ENCODE data around the gene PSME1. TPM values are rescaled to one million over a fixed set of nuclear protein-coding genes. Genes with fewer than 3 reads are reported as not detected.
A peak's percentile ranks its signal among the peaks of the same experiment; 100 is the strongest.

PSME1 gene
- total and polyA plus RNA-seq, 2 of the 13 experiments (the other 11 are each of a cell fraction or from before 2014, with no cell fraction given): 159 to 608 TPM

DNA sequence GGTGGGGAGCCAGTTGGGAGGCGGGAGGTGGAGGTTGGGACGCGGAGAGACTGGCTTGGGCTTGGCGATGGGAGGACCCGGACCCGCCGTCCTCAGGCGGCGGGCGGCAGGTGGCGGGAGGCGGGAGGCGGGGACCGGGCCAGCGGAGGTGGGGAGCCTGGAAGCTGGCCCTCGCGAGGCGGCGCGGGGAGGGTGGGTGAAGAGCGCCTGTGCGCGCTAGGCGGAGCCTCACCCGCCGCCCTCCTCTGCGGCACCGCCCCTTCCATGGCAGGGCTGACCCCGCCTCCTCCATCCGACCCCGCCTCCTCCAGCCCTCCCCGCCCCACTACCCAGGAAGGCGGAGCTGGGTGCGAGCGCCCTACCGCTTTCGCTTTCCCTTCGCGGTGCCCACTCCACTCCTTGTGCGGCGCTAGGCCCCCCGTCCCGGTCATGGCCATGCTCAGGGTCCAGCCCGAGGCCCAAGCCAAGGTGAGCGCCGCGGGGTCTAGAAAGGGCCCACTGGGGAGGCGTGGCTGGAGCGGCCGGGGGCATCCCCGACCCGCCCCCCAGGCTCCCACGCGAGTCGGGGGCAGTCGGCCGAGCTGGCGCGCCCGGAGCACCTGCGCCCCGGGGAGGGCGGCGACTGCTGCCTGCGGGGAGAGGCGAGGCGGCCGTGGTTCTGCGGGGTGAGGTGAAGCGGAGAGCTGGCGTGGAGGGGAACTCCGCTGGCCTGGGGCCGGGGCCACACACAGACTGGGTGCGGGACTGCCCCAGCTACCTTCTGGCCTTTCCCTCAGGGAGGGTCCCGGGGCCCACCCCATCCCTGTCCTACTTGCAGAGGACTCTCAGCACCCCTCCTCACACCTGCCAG is at the start of gene PSME1 (continued):
- no peak for TF ChIP-seq HNF1A (IDR thresholded peaks at IDR 0.05; ENCODE audit: low read depth)
- TF ChIP-seq HNF1A (CRISPR knock-in tag; IDR thresholded peaks at IDR 0.05; ENCODE audit: borderline replicate concordance): no peak; the same call in 1 of the 2 replicates
- peak; percentile 75 for TF ChIP-seq BRD4 (CRISPR knock-in tag; IDR thresholded peaks at IDR 0.05)
- no peak for TF ChIP-seq NFRKB (IDR thresholded peaks at IDR 0.05)
- TF ChIP-seq GLI4 (CRISPR knock-in tag; IDR thresholded peaks at IDR 0.05; ENCODE audit: borderline replicate concordance): peak; percentile 96
- peak; percentile 9; the same call in 1 of the 2 replicates for TF ChIP-seq KDM4B (CRISPR knock-in tag; IDR thresholded peaks at IDR 0.05)
- no peak; the same call in 1 of the 2 replicates for TF ChIP-seq ZZZ3 (CRISPR knock-in tag; IDR thresholded peaks at IDR 0.05; ENCODE audit: borderline replicate concordance)
- peak; percentile 23 to 43; a peak in 1 of 4 replicates for TF ChIP-seq EP300 (IDR thresholded peaks at IDR 0.05; ENCODE audit: low read depth in 2 of 2, low read length in 2 of 2)
- TF ChIP-seq EP300 (CRISPR knock-in tag; IDR thresholded peaks at IDR 0.05; ENCODE audit: borderline replicate concordance): no peak
- no peak for TF ChIP-seq SOX6 (IDR thresholded peaks at IDR 0.05)
- TF ChIP-seq SOX6 (CRISPR knock-in tag; IDR thresholded peaks at IDR 0.05): peak; percentile 54
- peak; percentile 94 for TF ChIP-seq ARNT2 (CRISPR knock-in tag; IDR thresholded peaks at IDR 0.05; ENCODE audit: low read depth)
- TF ChIP-seq REPIN1 (CRISPR knock-in tag; IDR thresholded peaks at IDR 0.05; ENCODE audit: borderline replicate concordance, low read depth): peak; percentile 15; the same call in 1 of the 2 replicates
- no peak for TF ChIP-seq CHD4 (IDR thresholded peaks at IDR 0.05; ENCODE audit: borderline replicate concordance, low read length)
- TF ChIP-seq ZNF431 (CRISPR knock-in tag; IDR thresholded peaks at IDR 0.05; ENCODE audit: borderline replicate concordance, low read depth): no peak
- TF ChIP-seq ATRX (CRISPR knock-in tag; IDR thresholded peaks at IDR 0.05; ENCODE audit: borderline replicate concordance): no peak
- peak; percentile 19; the same call in 1 of the 2 replicates for TF ChIP-seq ZNF569 (CRISPR knock-in tag; IDR thresholded peaks at IDR 0.05; ENCODE audit: borderline replicate concordance)
- TF ChIP-seq, protein P1, sequence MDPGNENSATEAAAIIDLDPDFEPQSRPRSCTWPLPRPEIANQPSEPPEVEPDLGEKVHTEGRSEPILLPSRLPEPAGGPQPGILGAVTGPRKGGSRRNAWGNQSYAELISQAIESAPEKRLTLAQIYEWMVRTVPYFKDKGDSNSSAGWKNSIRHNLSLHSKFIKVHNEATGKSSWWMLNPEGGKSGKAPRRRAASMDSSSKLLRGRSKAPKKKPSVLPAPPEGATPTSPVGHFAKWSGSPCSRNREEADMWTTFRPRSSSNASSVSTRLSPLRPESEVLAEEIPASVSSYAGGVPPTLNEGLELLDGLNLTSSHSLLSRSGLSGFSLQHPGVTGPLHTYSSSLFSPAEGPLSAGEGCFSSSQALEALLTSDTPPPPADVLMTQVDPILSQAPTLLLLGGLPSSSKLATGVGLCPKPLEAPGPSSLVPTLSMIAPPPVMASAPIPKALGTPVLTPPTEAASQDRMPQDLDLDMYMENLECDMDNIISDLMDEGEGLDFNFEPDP (CRISPR knock-in tag; conservative IDR thresholded peaks at IDR 0.05): no peak
- TF ChIP-seq, protein P2, sequence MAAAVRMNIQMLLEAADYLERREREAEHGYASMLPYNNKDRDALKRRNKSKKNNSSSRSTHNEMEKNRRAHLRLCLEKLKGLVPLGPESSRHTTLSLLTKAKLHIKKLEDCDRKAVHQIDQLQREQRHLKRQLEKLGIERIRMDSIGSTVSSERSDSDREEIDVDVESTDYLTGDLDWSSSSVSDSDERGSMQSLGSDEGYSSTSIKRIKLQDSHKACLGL (CRISPR knock-in tag; IDR thresholded peaks at IDR 0.05): peak; percentile 81
- no peak for TF ChIP-seq ZNF207 (IDR thresholded peaks at IDR 0.05; ENCODE audit: borderline replicate concordance)
- peak; percentile 66; the same call in 1 of the 2 replicates for TF ChIP-seq DNMT1 (CRISPR knock-in tag; IDR thresholded peaks at IDR 0.05)
- no peak for TF ChIP-seq ZFYVE20 (CRISPR knock-in tag; IDR thresholded peaks at IDR 0.05; ENCODE audit: borderline replicate concordance, low read depth)

Measured in HepG2 (cell line).